Activated naive CD8-positive, alpha-beta T cell treated with anti-CD3 and anti-CD28 coated beads, Interleukin-2, amount 10 ng/mL, durations not matched to agents 7 days and 5 days (primary cell): ENCODE data around the gene TTC31. TPM values are rescaled to one million over a fixed set of nuclear protein-coding genes. Genes with fewer than 3 reads are reported as not detected.
A peak's percentile ranks its signal among the peaks of the same experiment; 100 is the strongest.

Experiments
- ATAC-seq: fragments of 150-1000 bp; cut with Tn5 transposase; one replicate; pipeline ENCODE4 v1.10.0; 2021; ENCODE audit warnings: low read depth, moderate library complexity
- POLR2A ChIA-PET: fragments of 350-600 bp; sonication (Branson Sonifier 250); formaldehyde crosslinking; loops from one replicate; lab custom pipeline; 2021; ENCODE audit warnings: antibody characterized with exemption; lab: Charles Lee
- DNase-seq: peaks from one replicate; pipeline ENCODE4 v3.0.0; 2021
- H3K27ac Mint-ChIP-seq: one replicate; pipeline ENCODE4 v1.8.0; 2022; ENCODE audit warnings: mild to moderate bottlenecking, mixed read lengths
- H3K27me3 Mint-ChIP-seq: one replicate; pipeline ENCODE4 v1.8.0; 2022; ENCODE audit warnings: mild to moderate bottlenecking, moderate library complexity, mixed read lengths
- H3K36me3 Mint-ChIP-seq: one replicate; pipeline ENCODE4 v1.8.0; 2021; ENCODE audit warnings: mild to moderate bottlenecking, mixed read lengths
- H3K4me1 Mint-ChIP-seq: one replicate; pipeline ENCODE4 v1.8.0; 2021; ENCODE audit warnings: mixed read lengths
- H3K4me3 Mint-ChIP-seq: one replicate; pipeline ENCODE4 v1.8.0; 2022; ENCODE audit warnings: mild to moderate bottlenecking, moderate library complexity, mixed read lengths
- H3K9me3 Mint-ChIP-seq: one replicate; pipeline ENCODE4 v1.8.0; 2021; ENCODE audit warnings: mixed read lengths
- total RNA-seq, 2 experiments: library from RNA; stranded (reverse); gene quantifications; one replicate each; pipeline ENCODE4 v1.2.3, GENCODE V29; 2021

The TTC31 gene
- total RNA-seq, 2 experiments from 2014 or later, result 44.1 to 46.2 TPM

GRCh38 chr2:74531666-74532065, 48.8 kb downstream of the TTC31 start:
- POLR2A ChIA-PET, result interaction anchor here (0.6 to 5.2 kb wide), 8 partner anchors 22 to 110 kb away, joined by 3 to 54 read pairs (median 5); partner anchors contain the start of genes C2orf81, CCDC142, INO80B and LOXL3
- peak overlapping the region; percentile 96 for H3K27ac Mint-ChIP-seq
- no peaks in the 10 kb centered on the region for H3K27me3 Mint-ChIP-seq
- H3K4me1 Mint-ChIP-seq, result peaks cover 33% of the 10 kb centered on the region
- peaks cover 31% of the 10 kb centered on the region for H3K36me3 Mint-ChIP-seq
- DNase-seq (no peak), ATAC-seq (no peak)
- peak overlapping the region; percentile 97 for H3K4me3 Mint-ChIP-seq
- H3K9me3 Mint-ChIP-seq, result no peaks in the 10 kb centered on the region

- POLR2A ChIA-PET, result interaction anchor here (0.6 to 5.2 kb wide), 6 partner anchors 24 to 111 kb away, joined by 3 to 54 read pairs (median 4); partner anchors contain the start of genes C2orf81, CCDC142, INO80B and TTC31
Measured at GRCh38 chr2:74532222-74532621, 49.3 kb downstream of the TTC31 start.

GRCh38 chr2:74533464-74533863, 50.6 kb downstream of the TTC31 start:
- H3K27me3 Mint-ChIP-seq, result peaks cover 12% of the 10 kb centered on the region
- peaks cover 21% of the 10 kb centered on the region for H3K4me1 Mint-ChIP-seq
- no peak for ATAC-seq
- H3K36me3 Mint-ChIP-seq, result peaks cover 15% of the 10 kb centered on the region
- H3K4me3 Mint-ChIP-seq, result no peak overlapping the region
- H3K27ac Mint-ChIP-seq, result no peak overlapping the region
- POLR2A ChIA-PET, result interaction anchor here (0.6 to 0.8 kb wide), 2 partner anchors 72 to 307 kb away, joined by 3 read pairs; no protein-coding TSS in a partner anchor
- DNase-seq, result no peak
- H3K9me3 Mint-ChIP-seq, result no peaks in the 10 kb centered on the region

More at GRCh38 chr2:74532222-74532621, 49.3 kb downstream of the TTC31 start:
- Mint-ChIP-seq H3K27ac (peak overlapping the region; percentile 66), H3K36me3 (peaks cover 26% of the 10 kb centered on the region), H3K4me3 (peak overlapping the region; percentile 97), H3K9me3 (no peaks in the 10 kb centered on the region), H3K27me3 (peaks cover 3% of the 10 kb centered on the region), H3K4me1 (peaks cover 33% of the 10 kb centered on the region)
- DNase-seq, result no peak
- no peak for ATAC-seq

- Mint-ChIP-seq H3K4me1 (peaks cover 28% of the 10 kb centered on the region), H3K27ac (no peak overlapping the region), H3K36me3 (peaks cover 11% of the 10 kb centered on the region), H3K9me3 (no peaks in the 10 kb centered on the region), H3K4me3 (no peak overlapping the region), H3K27me3 (peaks cover 21% of the 10 kb centered on the region)
- no peak for DNase-seq
- POLR2A ChIA-PET, result interaction anchor here (0.8 kb wide), 1 partner anchor 73 kb away, joined by 3 read pairs; no protein-coding TSS in a partner anchor
- ATAC-seq, result no peak
Measured at GRCh38 chr2:74534411-74534810, 51.5 kb downstream of the TTC31 start.

GRCh38 chr2:74535440-74535965, 52.6 kb downstream of the TTC31 start:
- no peak overlapping the region for H3K27ac Mint-ChIP-seq
- POLR2A ChIA-PET, result interaction anchor here (1.2 kb wide), 1 partner anchor 50 kb away, joined by 4 read pairs; no protein-coding TSS in a partner anchor
- H3K27me3 Mint-ChIP-seq, result peaks cover 24% of the 10 kb centered on the region
- ATAC-seq (no peak), DNase-seq (no peak)
- H3K4me3 Mint-ChIP-seq, result no peak overlapping the region
- no peaks in the 10 kb centered on the region for H3K9me3 Mint-ChIP-seq
- H3K36me3 Mint-ChIP-seq, result peaks cover 11% of the 10 kb centered on the region
- H3K4me1 Mint-ChIP-seq, result peaks cover 30% of the 10 kb centered on the region

- peaks cover 6% of the 10 kb centered on the region for H3K36me3 Mint-ChIP-seq
- POLR2A ChIA-PET, result interaction anchor here (1.2 kb wide), 1 partner anchor 49 kb away, joined by 4 read pairs; no protein-coding TSS in a partner anchor
- H3K27me3 Mint-ChIP-seq, result peaks cover 27% of the 10 kb centered on the region
- H3K4me1 Mint-ChIP-seq, result peaks cover 23% of the 10 kb centered on the region
- DNase-seq (no peak), ATAC-seq (no peak)
- no peaks in the 10 kb centered on the region for H3K9me3 Mint-ChIP-seq
- H3K27ac Mint-ChIP-seq, result no peak overlapping the region
- no peak overlapping the region for H3K4me3 Mint-ChIP-seq
Measured at GRCh38 chr2:74536166-74536950, 53.5 kb downstream of the TTC31 start.

- H3K4me3 Mint-ChIP-seq, result no peak overlapping the region
- H3K36me3 Mint-ChIP-seq, result peaks cover 4% of the 10 kb centered on the region
- POLR2A ChIA-PET, result no interaction called here
Measured at GRCh38 chr2:74537140-74537539, 54.3 kb downstream of the TTC31 start.

GRCh38 chr2:74538881-74539339, 56.0 kb downstream of the TTC31 start:
- DNase-seq, result no peak
- no peak for ATAC-seq
- H3K36me3 Mint-ChIP-seq, result no peaks in the 10 kb centered on the region
- H3K4me1 Mint-ChIP-seq, result peaks cover 16% of the 10 kb centered on the region
- H3K27me3 Mint-ChIP-seq, result peaks cover 41% of the 10 kb centered on the region
- H3K9me3 Mint-ChIP-seq, result no peaks in the 10 kb centered on the region
- no peak overlapping the region for H3K27ac Mint-ChIP-seq
- peak overlapping the region; percentile 50 for H3K4me3 Mint-ChIP-seq
- POLR2A ChIA-PET, result interaction anchor here (0.5 to 1.6 kb wide), 3 partner anchors 9 to 71 kb away, joined by 4 to 9 read pairs (median 5); partner anchors contain the start of genes AUP1 and HTRA2

More at GRCh38 chr2:74537140-74537539, 54.3 kb downstream of the TTC31 start:
- peaks cover 16% of the 10 kb centered on the region for H3K4me1 Mint-ChIP-seq
- no peak for DNase-seq
- no peaks in the 10 kb centered on the region for H3K9me3 Mint-ChIP-seq
- no peak for ATAC-seq
- no peak overlapping the region for H3K27ac Mint-ChIP-seq
- H3K27me3 Mint-ChIP-seq, result peaks cover 29% of the 10 kb centered on the region

- ATAC-seq (no peak), DNase-seq (no peak)
- Mint-ChIP-seq H3K9me3 (no peaks in the 10 kb centered on the region), H3K27ac (no peak overlapping the region), H3K36me3 (no peaks in the 10 kb centered on the region), H3K4me3 (no peak overlapping the region), H3K27me3 (peaks cover 46% of the 10 kb centered on the region), H3K4me1 (peaks cover 16% of the 10 kb centered on the region)
- POLR2A ChIA-PET, result no interaction called here
Measured at GRCh38 chr2:74540291-74540690, 57.4 kb downstream of the TTC31 start.

- POLR2A ChIA-PET, result no interaction called here
- DNase-seq (no peak), ATAC-seq (no peak)
- Mint-ChIP-seq H3K4me1 (peaks cover 20% of the 10 kb centered on the region), H3K9me3 (no peaks in the 10 kb centered on the region), H3K27me3 (peaks cover 59% of the 10 kb centered on the region), H3K4me3 (no peak overlapping the region), H3K36me3 (no peaks in the 10 kb centered on the region), H3K27ac (no peak overlapping the region)
Measured at GRCh38 chr2:74542978-74543377, 60.1 kb downstream of the TTC31 start.

Other genes with a start within 250 kb of the TTC31 start
- 1 to 10 TPM; 3.6 to 6.6 TPM for gene SLC4A5, start 139.7 kb upstream of the TTC31 start, total RNA-seq
- 100 to 1,000 TPM; 111 to 113 TPM for gene DCTN1, start 102.8 kb upstream of the TTC31 start, total RNA-seq
- 1 to 10 TPM; 3.7 to 5.8 TPM for gene C2orf81, start 61.5 kb upstream of the TTC31 start, total RNA-seq
- gene WDR54, start 61.4 kb upstream of the TTC31 start, total RNA-seq, result 10 to 100 TPM; 88.9 to 94.4 TPM
- 1 to 10 TPM in 1 of 2 experiments, under 1 TPM in 1; 0.80 to 1.8 TPM for gene RTKN, start 41.1 kb upstream of the TTC31 start, total RNA-seq
- 10 to 100 TPM; 46.8 to 51.4 TPM for gene INO80B, start 28.0 kb upstream of the TTC31 start, total RNA-seq
- 10 to 100 TPM; 66.8 to 69.6 TPM for gene WBP1, start 24.6 kb upstream of the TTC31 start, total RNA-seq
- 10 to 100 TPM; 66.1 to 68.7 TPM for gene MOGS, start 17.7 kb upstream of the TTC31 start, total RNA-seq
- 10 to 100 TPM; 91.6 to 92.1 TPM for gene MRPL53, start 10.4 kb upstream of the TTC31 start, total RNA-seq
- 10 to 100 TPM; 36.8 to 37.1 TPM for gene CCDC142, start 83 bp upstream of the TTC31 start, total RNA-seq
- gene LBX2, start 16.5 kb downstream of the TTC31 start, total RNA-seq, result 1 to 10 TPM; 1.2 to 1.3 TPM
- gene PCGF1, start 24.6 kb downstream of the TTC31 start, total RNA-seq, result 10 to 100 TPM; 35.9 to 40.1 TPM
- gene TLX2, start 31.4 kb downstream of the TTC31 start, total RNA-seq, result under 1 TPM; 0.69 to 0.88 TPM
- under 1 TPM; 0.20 to 0.39 TPM for gene DQX1, start 43.1 kb downstream of the TTC31 start, total RNA-seq
- gene AUP1, start 46.6 kb downstream of the TTC31 start, total RNA-seq, result 100 to 1,000 TPM; 126 to 127 TPM
- 10 to 100 TPM; 46.6 to 47.4 TPM for gene HTRA2, start 46.9 kb downstream of the TTC31 start, total RNA-seq
- under 1 TPM; 0.42 to 0.62 TPM for gene LOXL3, start 70.9 kb downstream of the TTC31 start, total RNA-seq
- 10 to 100 TPM; 37.7 to 38.3 TPM for gene DOK1, start 71.6 kb downstream of the TTC31 start, total RNA-seq
- gene M1AP, start 165.2 kb downstream of the TTC31 start, total RNA-seq, result not detected
- gene SEMA4F, start 171.2 kb downstream of the TTC31 start, total RNA-seq, result 10 to 100 TPM in 1 of 2 experiments, 1 to 10 TPM in 1; 9.6 to 11.1 TPM